ENCODE measurements around the gene GRM1. TPM values are rescaled to one million over a fixed set of nuclear protein-coding genes. Genes with fewer than 3 reads are reported as not detected.

Gene GRM1
- total RNA-seq, 4 donors from 2014 or later: not detected

GRCh38 chr6:146210406-146211083, 181.7 kb downstream of the GRM1 start:
- Histone ChIP-seq H3K36me3 (no peaks in the 10 kb centered on the region), H3K4me1 (no peaks in the 10 kb centered on the region), H3K27ac (no peak overlapping the region), H3K27me3 (no peaks in the 10 kb centered on the region), H3K4me3 (no peak overlapping the region), H3K9me3 (no peaks in the 10 kb centered on the region)
- TF ChIP-seq, protein P1, sequence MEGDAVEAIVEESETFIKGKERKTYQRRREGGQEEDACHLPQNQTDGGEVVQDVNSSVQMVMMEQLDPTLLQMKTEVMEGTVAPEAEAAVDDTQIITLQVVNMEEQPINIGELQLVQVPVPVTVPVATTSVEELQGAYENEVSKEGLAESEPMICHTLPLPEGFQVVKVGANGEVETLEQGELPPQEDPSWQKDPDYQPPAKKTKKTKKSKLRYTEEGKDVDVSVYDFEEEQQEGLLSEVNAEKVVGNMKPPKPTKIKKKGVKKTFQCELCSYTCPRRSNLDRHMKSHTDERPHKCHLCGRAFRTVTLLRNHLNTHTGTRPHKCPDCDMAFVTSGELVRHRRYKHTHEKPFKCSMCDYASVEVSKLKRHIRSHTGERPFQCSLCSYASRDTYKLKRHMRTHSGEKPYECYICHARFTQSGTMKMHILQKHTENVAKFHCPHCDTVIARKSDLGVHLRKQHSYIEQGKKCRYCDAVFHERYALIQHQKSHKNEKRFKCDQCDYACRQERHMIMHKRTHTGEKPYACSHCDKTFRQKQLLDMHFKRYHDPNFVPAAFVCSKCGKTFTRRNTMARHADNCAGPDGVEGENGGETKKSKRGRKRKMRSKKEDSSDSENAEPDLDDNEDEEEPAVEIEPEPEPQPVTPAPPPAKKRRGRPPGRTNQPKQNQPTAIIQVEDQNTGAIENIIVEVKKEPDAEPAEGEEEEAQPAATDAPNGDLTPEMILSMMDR (IDR thresholded peaks at IDR 0.05): no peak
- no peak for TF ChIP-seq POLR2A (IDR thresholded peaks at IDR 0.05)
- WGBS, 2 donors: 83 to 86% methylated on average over 4 of the region's 4 CpGs
- intact Hi-C loops (cut with DNase I): no loop called here
- DNase-seq: no peak

- TF ChIP-seq, protein P1 (IDR thresholded peaks at IDR 0.05): no peak
- no peak for TF ChIP-seq POLR2A (IDR thresholded peaks at IDR 0.05)
- Histone ChIP-seq H3K4me1 (no peaks in the 10 kb centered on the region), H3K4me3 (no peak overlapping the region), H3K27me3 (no peaks in the 10 kb centered on the region), H3K36me3 (no peaks in the 10 kb centered on the region), H3K27ac (no peak overlapping the region), H3K9me3 (no peaks in the 10 kb centered on the region)
- DNase-seq: no peak
- WGBS, 2 donors: 78 to 81% methylated on average over 2 of the region's 2 CpGs
- intact Hi-C loops (cut with DNase I): no loop called here
Measured at GRCh38 chr6:146211646-146212045, 182.8 kb downstream of the GRM1 start.

- no peak overlapping the region for H3K27ac ChIP-seq
- 21 to 49% methylated on average over 3 of the region's 3 CpGs for WGBS, 2 donors
- H3K36me3 ChIP-seq: no peaks in the 10 kb centered on the region
- DNase-seq: no peak
- TF ChIP-seq POLR2A (IDR thresholded peaks at IDR 0.05): no peak
- TF ChIP-seq, protein P1 (IDR thresholded peaks at IDR 0.05): no peak
- H3K9me3 ChIP-seq: no peaks in the 10 kb centered on the region
- H3K27me3 ChIP-seq: no peaks in the 10 kb centered on the region
- intact Hi-C loops (cut with DNase I): no loop called here
- no peaks in the 10 kb centered on the region for H3K4me1 ChIP-seq
- H3K4me3 ChIP-seq: no peak overlapping the region
Measured at GRCh38 chr6:146212781-146213180, 183.9 kb downstream of the GRM1 start.

- WGBS, 2 donors: 81 to 83% methylated on average over 3 of the region's 3 CpGs
- Histone ChIP-seq H3K4me1 (no peaks in the 10 kb centered on the region), H3K36me3 (no peaks in the 10 kb centered on the region), H3K4me3 (no peak overlapping the region), H3K27ac (no peak overlapping the region), H3K9me3 (no peaks in the 10 kb centered on the region), H3K27me3 (no peaks in the 10 kb centered on the region)
- intact Hi-C loops (cut with DNase I): no loop called here
- no peak for TF ChIP-seq POLR2A (IDR thresholded peaks at IDR 0.05)
- DNase-seq: no peak
Measured at GRCh38 chr6:146219101-146219500, 190.2 kb downstream of the GRM1 start.

- intact Hi-C loops (cut with DNase I): no loop called here
- Histone ChIP-seq H3K4me1 (no peaks in the 10 kb centered on the region), H3K27me3 (no peaks in the 10 kb centered on the region), H3K27ac (no peak overlapping the region), H3K36me3 (no peaks in the 10 kb centered on the region), H3K4me3 (no peak overlapping the region), H3K9me3 (no peaks in the 10 kb centered on the region)
- TF ChIP-seq POLR2A (IDR thresholded peaks at IDR 0.05): no peak
- TF ChIP-seq, protein P1 (IDR thresholded peaks at IDR 0.05): no peak
- DNase-seq: no peak
- WGBS, 2 donors: 33 to 54% methylated on average over 3 of the region's 3 CpGs
Measured at GRCh38 chr6:146224449-146224848, 195.6 kb downstream of the GRM1 start.

- Histone ChIP-seq H3K4me1 (no peaks in the 10 kb centered on the region), H3K4me3 (no peak overlapping the region), H3K27me3 (no peaks in the 10 kb centered on the region), H3K27ac (no peak overlapping the region), H3K9me3 (no peaks in the 10 kb centered on the region), H3K36me3 (no peaks in the 10 kb centered on the region)
- DNase-seq: no peak
- intact Hi-C loops (cut with DNase I): no loop called here
- 63 to 66% methylated on average over 5 of the region's 5 CpGs for WGBS, 2 donors
- TF ChIP-seq, protein P1 (IDR thresholded peaks at IDR 0.05): no peak
- TF ChIP-seq POLR2A (IDR thresholded peaks at IDR 0.05): no peak
Measured at GRCh38 chr6:146224988-146225387, 196.1 kb downstream of the GRM1 start.

Data from esophagus squamous epithelium (tissue), 5 donors.